Neuronal stem cell (in vitro differentiated cells): ENCODE results near the gene WNT9A.
"Not testable (repeated sequence)": the region's sequence is repeated elsewhere in the genome, so short reads cannot be mapped to it uniquely, and the experiment has no call there.

ENCODE experiments used
- DNase-seq: peaks from one replicate; pipeline ENCODE4 v3.0.0-alpha.2; 2013; ENCODE audit warnings: low spot score
- H2AFZ ChIP-seq: one replicate; pipeline ENCODE4 v1.6.1; 2013; ENCODE audit warnings: mild to moderate bottlenecking, low read length, inconsistent platforms
- H2AK5ac ChIP-seq: 2 replicates; pipeline ENCODE4 v1.6.1; 2013; ENCODE audit warnings: low read depth, mild to moderate bottlenecking, inconsistent platforms, low read length, moderate library complexity, mixed read lengths
- H2BK120ac ChIP-seq: 2 replicates; pipeline ENCODE4 v1.6.1; 2013; ENCODE audit warnings: low read depth, mild to moderate bottlenecking, inconsistent platforms, low read length, moderate library complexity, mixed read lengths
- H2BK12ac ChIP-seq: one replicate; pipeline ENCODE4 v1.6.1; 2013; ENCODE audit warnings: low read length, inconsistent platforms
- H2BK15ac ChIP-seq: 2 replicates; pipeline ENCODE4 v1.6.1; 2013; ENCODE audit warnings: mild to moderate bottlenecking, low read length, inconsistent platforms, mixed read lengths
- H2BK5ac ChIP-seq: one replicate; pipeline ENCODE4 v1.6.1; 2013; ENCODE audit warnings: inconsistent platforms, mild to moderate bottlenecking, low read length, moderate library complexity
- H3K14ac ChIP-seq: one replicate; pipeline ENCODE4 v1.6.1; 2013; ENCODE audit warnings: low read length, inconsistent platforms
- H3K18ac ChIP-seq: 2 replicates; pipeline ENCODE4 v1.6.1; 2013; ENCODE audit warnings: low read length, inconsistent platforms
- H3K23ac ChIP-seq: 2 replicates; pipeline ENCODE4 v1.6.1; 2013; ENCODE audit warnings: low read depth, mild to moderate bottlenecking, mixed read lengths, low read length, inconsistent platforms; ENCODE audit not compliant: poor library complexity
- H3K27ac ChIP-seq: replicated peaks from 3 replicates; pipeline ENCODE4 v1.5.1; 2013; ENCODE audit warnings: low read length, inconsistent platforms
- H3K27me3 ChIP-seq, 3 experiments: 2 replicates each; pipeline ENCODE4 v1.6.1; 2013; ENCODE audit warnings: low read length in 3 of 3, mild to moderate bottlenecking in 2 of 3, inconsistent platforms in 1 of 3, low read depth in 1 of 3, mixed read lengths in 1 of 3, moderate library complexity in 1 of 3; ENCODE audit not compliant: control insufficient read depth in 3 of 3, insufficient read depth in 3 of 3
- H3K36me3 ChIP-seq, 2 donors: replicated peaks in 1 of 2; 2 replicates each; pipeline ENCODE4 v1.6.1; 2013; ENCODE audit warnings: low read length in 2 of 2; ENCODE audit not compliant: control insufficient read depth in 2 of 2, insufficient read depth in 2 of 2
- H3K4ac ChIP-seq: 2 replicates; pipeline ENCODE4 v1.6.1; 2013; ENCODE audit warnings: inconsistent platforms, mild to moderate bottlenecking, low read length, moderate library complexity
- H3K4me1 ChIP-seq, 2 donors: 1 replicate in 1 of 2; 2 replicates in 1 of 2; pipeline ENCODE4 v1.6.1; 2013; ENCODE audit warnings: low read length in 2 of 2, low read depth in 1 of 2; ENCODE audit not compliant: control insufficient read depth in 2 of 2, insufficient read depth in 1 of 2
- H3K4me2 ChIP-seq: one replicate; pipeline ENCODE4 v1.6.1; 2013; ENCODE audit warnings: mild to moderate bottlenecking, low read length, inconsistent platforms; ENCODE audit not compliant: insufficient read depth, poor library complexity, severe bottlenecking
- H3K4me3 ChIP-seq, 2 donors: 2 replicates each; pipeline ENCODE4 v1.5.1; 2013; ENCODE audit warnings: low read length in 2 of 2, mild to moderate bottlenecking in 2 of 2, inconsistent platforms in 1 of 2, moderate library complexity in 1 of 2
- H3K79me1 ChIP-seq: one replicate; pipeline ENCODE4 v1.6.1; 2013; ENCODE audit warnings: low read depth, mild to moderate bottlenecking, inconsistent platforms, low read length, moderate library complexity
- H3K9ac ChIP-seq: one replicate; pipeline ENCODE4 v1.6.1; 2013; ENCODE audit warnings: mild to moderate bottlenecking, low read depth, low read length, inconsistent platforms; ENCODE audit not compliant: poor library complexity
- H3K9me3 ChIP-seq, 2 donors: replicated peaks in 1 of 2; 2 replicates each; pipeline versions ENCODE3 to v1.6.1; 2013; ENCODE audit warnings: low read length in 2 of 2, mild to moderate bottlenecking in 2 of 2, inconsistent platforms in 1 of 2, low read depth in 1 of 2, mixed read lengths in 1 of 2, moderate library complexity in 1 of 2; ENCODE audit not compliant: control insufficient read depth in 2 of 2, insufficient read depth in 1 of 2
- H4K8ac ChIP-seq: one replicate; pipeline ENCODE4 v1.6.1; 2013; ENCODE audit warnings: low read depth, mild to moderate bottlenecking, inconsistent platforms, low read length, moderate library complexity
- H4K91ac ChIP-seq: one replicate; pipeline ENCODE4 v1.6.1; 2013; ENCODE audit warnings: low read length, low read depth, mild to moderate bottlenecking, inconsistent platforms; ENCODE audit not compliant: poor library complexity
- WGBS, 2 donors: extraction: QIAGEN DNeasy Blood & Tissue Kit; methylation state at CpG; one replicate each; pipeline ENCODE4 v1.1.7; 2013; ENCODE audit warnings: missing lambda C conversion rate in 2 of 2, mixed read lengths in 1 of 2; ENCODE audit not compliant: insufficient read length in 2 of 2, insufficient replicate concordance in 1 of 2; ENCODE audit errors: extremely low coverage in 2 of 2; 5-methylcytosine and 5-hydroxymethylcytosine counted together

Gene WNT9A

GRCh38 chr1:227877810-227878209 lies 69.9 kb downstream of the WNT9A start:
- not testable (repeated sequence) for H3K9ac ChIP-seq, H3K4me1 ChIP-seq, H2BK15ac ChIP-seq, H3K36me3 ChIP-seq, H3K23ac ChIP-seq, H4K91ac ChIP-seq, H3K14ac ChIP-seq, H3K18ac ChIP-seq, H4K8ac ChIP-seq, H3K4ac ChIP-seq, H2AFZ ChIP-seq, H3K79me1 ChIP-seq, H2BK12ac ChIP-seq, H3K4me2 ChIP-seq, H2AK5ac ChIP-seq, DNase-seq, H3K27ac ChIP-seq, H2BK120ac ChIP-seq, H3K4me3 ChIP-seq, H3K27me3 ChIP-seq, H3K9me3 ChIP-seq, H2BK5ac ChIP-seq
- no CpG with 5 or more reads among the region's 3 CpGs for WGBS, 2 donors

- H3K27me3 ChIP-seq, H2BK120ac ChIP-seq, H3K18ac ChIP-seq, H3K4me3 ChIP-seq, H3K4ac ChIP-seq, H2BK5ac ChIP-seq, H2BK15ac ChIP-seq, H3K4me1 ChIP-seq, DNase-seq, H2BK12ac ChIP-seq, H3K9ac ChIP-seq, H3K23ac ChIP-seq, H3K27ac ChIP-seq, H3K9me3 ChIP-seq, H2AK5ac ChIP-seq, H3K4me2 ChIP-seq, H4K8ac ChIP-seq, H4K91ac ChIP-seq, H2AFZ ChIP-seq, H3K36me3 ChIP-seq, H3K79me1 ChIP-seq, H3K14ac ChIP-seq: not testable (repeated sequence)
- WGBS, 2 donors: no CpG with 5 or more reads among the region's 5 CpGs
Measured at GRCh38 chr1:227871892-227872291, 75.8 kb downstream of the WNT9A start.

- Histone ChIP-seq H2AFZ (no peak overlapping the region), H3K36me3 (no peaks in the 10 kb centered on the region), H3K14ac (no peak overlapping the region), H4K91ac (no peak overlapping the region), H3K9me3 (peaks cover 0 to 3% of the 10 kb centered on the region in 2 donors), H3K18ac (no peak overlapping the region), H3K23ac (no peak overlapping the region), H2BK120ac (no peak overlapping the region), H2BK5ac (no peak overlapping the region), H3K79me1 (no peaks in the 10 kb centered on the region), H3K4ac (no peak overlapping the region), H3K27me3 (no peaks in the 10 kb centered on the region), H3K4me1 (no peaks in the 10 kb centered on the region), H3K4me3 (no peak overlapping the region), H3K27ac (no peak overlapping the region), H2AK5ac (no peak overlapping the region), H2BK15ac (no peak overlapping the region), H4K8ac (no peak overlapping the region), H3K9ac (no peak overlapping the region), H2BK12ac (no peak overlapping the region), H3K4me2 (no peak overlapping the region)
- WGBS, 2 donors: no CpG with 5 or more reads among the region's 3 CpGs
- DNase-seq: no peak
Measured at GRCh38 chr1:227870366-227870765, 77.4 kb downstream of the WNT9A start.

DNA sequence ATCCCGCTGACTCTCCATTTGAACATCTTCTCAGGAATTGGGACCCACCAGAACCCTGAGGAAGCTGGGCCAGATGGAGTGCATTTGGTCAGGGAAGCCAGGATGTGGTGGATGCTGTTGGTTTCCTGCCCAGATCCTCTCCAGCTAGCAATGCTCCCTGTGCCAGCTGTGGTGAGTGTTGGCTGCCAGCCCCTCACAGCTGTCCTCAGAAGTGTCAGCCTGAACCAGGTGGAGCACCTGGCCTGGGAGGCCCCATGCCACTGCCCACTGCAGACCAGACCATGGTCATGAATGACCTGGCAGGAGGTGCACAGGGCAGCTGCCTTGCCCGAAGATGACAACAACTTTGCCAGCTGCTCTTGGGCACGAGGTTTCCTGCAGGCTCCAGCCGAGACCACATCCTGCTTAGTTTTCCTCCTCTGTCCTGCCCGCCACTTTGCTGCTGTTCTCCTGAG lies 77.9 kb downstream of the WNT9A start:
- Histone ChIP-seq H2BK12ac (no peak overlapping the region), H2BK5ac (no peak overlapping the region), H3K4ac (no peak overlapping the region), H3K4me3 (no peak overlapping the region), H3K27ac (no peak overlapping the region), H3K4me1 (no peaks in the 10 kb centered on the region), H3K9me3 (peaks cover 0 to 5% of the 10 kb centered on the region in 2 donors), H3K36me3 (no peaks in the 10 kb centered on the region), H2AK5ac (no peak overlapping the region), H2AFZ (no peak overlapping the region), H3K23ac (no peak overlapping the region), H2BK15ac (no peak overlapping the region), H3K14ac (no peak overlapping the region), H3K18ac (no peak overlapping the region), H3K27me3 (no peaks in the 10 kb centered on the region), H3K4me2 (no peak overlapping the region), H4K91ac (no peak overlapping the region), H3K79me1 (no peaks in the 10 kb centered on the region), H2BK120ac (no peak overlapping the region), H3K9ac (no peak overlapping the region), H4K8ac (no peak overlapping the region)
- WGBS, 2 donors: no CpG with 5 or more reads among the region's 5 CpGs
- DNase-seq: no peak
